Cardiac muscle cell (in vitro differentiated cells and primary cell): ENCODE results near the gene EPHB2. TPM values are rescaled to one million over a fixed set of nuclear protein-coding genes. Genes with fewer than 3 reads are reported as not detected.

Experiments used
- DNase-seq, 2 donors: peaks; one replicate each; pipeline versions ENCODE4 v3.0.0 to v3.0.0-alpha.2; 2010 to 2017; ENCODE audit warnings: low read depth in 1 of 2, low spot score in 1 of 2
- H3K27ac ChIP-seq: fragments of 200-600 bp; sonication (generic); 2 replicates; pipeline ENCODE4 v1.5.1; 2016
- H3K27me3 ChIP-seq: fragments of 200-600 bp; sonication (generic); 2 replicates; pipeline ENCODE4 v1.6.0; 2016; ENCODE audit warnings: control low read depth
- H3K36me3 ChIP-seq: fragments of 200-600 bp; sonication (generic); 2 replicates; pipeline ENCODE4 v1.5.1; 2016; ENCODE audit warnings: control low read depth
- H3K4me1 ChIP-seq: fragments of 200-600 bp; sonication (generic); 2 replicates; pipeline ENCODE4 v1.8.1; 2017; ENCODE audit warnings: low read depth, mild to moderate bottlenecking, mixed run types
- H3K4me3 ChIP-seq: fragments of 200-600 bp; sonication (generic); 2 replicates; pipeline ENCODE4 v1.5.1; 2016; ENCODE audit warnings: mild to moderate bottlenecking
- H3K9me3 ChIP-seq: fragments of 200-600 bp; sonication (generic); 2 replicates; pipeline ENCODE4 v1.5.1; 2017; ENCODE audit warnings: low read depth, mild to moderate bottlenecking, control low read depth
- CTCF ChIP-seq: IDR thresholded peaks from 2 replicates; pipeline ENCODE4 v1.5.1; 2012; ENCODE audit warnings: low read depth, mild to moderate bottlenecking, low read length
- polyA plus RNA-seq: library from polyadenylated mRNA; unstranded; fragments of >200 nt; fragmentation: Nextera tagmentation; extraction: Ambion mirVana; gene quantifications from 2 replicates; pipeline ENCODE4 v1.2.1, GENCODE V29; 2016
- total RNA-seq: library from RNA; depleted of rRNA; stranded (reverse); fragments of >200 nt; gene quantifications from 2 replicates; pipeline ENCODE4 v1.2.3, GENCODE V29; 2016

The EPHB2 gene
- total and polyA plus RNA-seq, 2 experiments from 2014 or later = 38.8 to 96.3 TPM

- Histone ChIP-seq H3K27ac (peak overlapping the region; percentile 82), H3K36me3 (no peaks in the 10 kb centered on the region), H3K9me3 (no peaks in the 10 kb centered on the region), H3K27me3 (no peaks in the 10 kb centered on the region), H3K4me1 (peaks cover 34% of the 10 kb centered on the region), H3K4me3 (no peak overlapping the region)
- peak in 1 of 2 donors; percentile 37 for DNase-seq
- no peak for TF ChIP-seq CTCF
Observed at GRCh38 chr1:22751124-22751531, 40.5 kb downstream of the EPHB2 start.

GRCh38 chr1:22752339-22752738 is 41.7 kb downstream of the EPHB2 start:
- H3K9me3 ChIP-seq = no peaks in the 10 kb centered on the region
- no peak for TF ChIP-seq CTCF
- no peaks in the 10 kb centered on the region for H3K27me3 ChIP-seq
- H3K27ac ChIP-seq = no peak overlapping the region
- peaks cover 37% of the 10 kb centered on the region for H3K4me1 ChIP-seq
- DNase-seq = no peak
- no peak overlapping the region for H3K4me3 ChIP-seq
- H3K36me3 ChIP-seq = no peaks in the 10 kb centered on the region

- Histone ChIP-seq H3K36me3 (no peaks in the 10 kb centered on the region), H3K27ac (no peak overlapping the region), H3K9me3 (no peaks in the 10 kb centered on the region), H3K27me3 (no peaks in the 10 kb centered on the region), H3K4me3 (no peak overlapping the region), H3K4me1 (peaks cover 37% of the 10 kb centered on the region)
- no peak for TF ChIP-seq CTCF
- DNase-seq = peak in 1 of 2 donors; percentile 69
Observed at GRCh38 chr1:22753481-22753971, 42.9 kb downstream of the EPHB2 start.

- Histone ChIP-seq H3K4me3 (no peak overlapping the region), H3K4me1 (peaks cover 37% of the 10 kb centered on the region), H3K27ac (no peak overlapping the region), H3K9me3 (no peaks in the 10 kb centered on the region), H3K27me3 (no peaks in the 10 kb centered on the region), H3K36me3 (no peaks in the 10 kb centered on the region)
- TF ChIP-seq CTCF = no peak
- no peak for DNase-seq
Observed at GRCh38 chr1:22754106-22754768, 43.6 kb downstream of the EPHB2 start.

- H3K9me3 ChIP-seq = no peaks in the 10 kb centered on the region
- no peak overlapping the region for H3K4me3 ChIP-seq
- no peak for TF ChIP-seq CTCF
- DNase-seq = no peak
- H3K27me3 ChIP-seq = no peaks in the 10 kb centered on the region
- H3K36me3 ChIP-seq = no peaks in the 10 kb centered on the region
- no peak overlapping the region for H3K27ac ChIP-seq
- peaks cover 37% of the 10 kb centered on the region for H3K4me1 ChIP-seq
Observed at GRCh38 chr1:22754824-22755223, 44.2 kb downstream of the EPHB2 start.
